Chondrocyte (in vitro differentiated cells): ENCODE data around the gene ITGB1BP1. TPM values are rescaled to one million over a fixed set of nuclear protein-coding genes. Genes with fewer than 3 reads are reported as not detected.
A peak's percentile ranks its signal among the peaks of the same experiment; 100 is the strongest.

Source experiments
- DNase-seq: peaks from one replicate; pipeline ENCODE4 v3.0.0; 2021; ENCODE audit warnings: mixed read lengths, low spot score
- H3K27ac Mint-ChIP-seq: one replicate; pipeline ENCODE4 v1.8.0; 2021; ENCODE audit warnings: mild to moderate bottlenecking, moderate library complexity, mixed read lengths; ENCODE audit not compliant: unreplicated experiment
- H3K27me3 Mint-ChIP-seq: 2 replicates; pipeline ENCODE4 v1.8.0; 2021; ENCODE audit warnings: low read depth, mixed read lengths
- H3K36me3 Mint-ChIP-seq: 2 replicates; pipeline ENCODE4 v1.8.0; 2021; ENCODE audit warnings: low read depth, mixed read lengths
- H3K4me1 Mint-ChIP-seq: 2 replicates; pipeline ENCODE4 v1.8.0; 2021; ENCODE audit warnings: low read depth, mild to moderate bottlenecking, mixed read lengths
- H3K4me3 Mint-ChIP-seq: one replicate; pipeline ENCODE4 v1.8.0; 2021; ENCODE audit warnings: mild to moderate bottlenecking, moderate library complexity, mixed read lengths; ENCODE audit not compliant: unreplicated experiment
- H3K9me3 Mint-ChIP-seq: 2 replicates; pipeline ENCODE4 v1.8.0; 2021; ENCODE audit warnings: low read depth, mixed read lengths
- total RNA-seq: library from RNA; stranded (reverse); gene quantifications from 3 replicates; pipeline ENCODE4 v1.2.1, GENCODE V29; 2021
- TF ChIP-seq, protein P1 (sequence below): fragments of 200-600 bp; sonication (generic); IDR thresholded peaks from 2 replicates; pipeline ENCODE4 v1.5.0; 2021; ENCODE audit warnings: antibody characterized with exemption, mild to moderate bottlenecking, moderate library complexity

Gene ITGB1BP1
- total RNA-seq, 1 donor from 2014 or later, result 117 TPM

DNA sequence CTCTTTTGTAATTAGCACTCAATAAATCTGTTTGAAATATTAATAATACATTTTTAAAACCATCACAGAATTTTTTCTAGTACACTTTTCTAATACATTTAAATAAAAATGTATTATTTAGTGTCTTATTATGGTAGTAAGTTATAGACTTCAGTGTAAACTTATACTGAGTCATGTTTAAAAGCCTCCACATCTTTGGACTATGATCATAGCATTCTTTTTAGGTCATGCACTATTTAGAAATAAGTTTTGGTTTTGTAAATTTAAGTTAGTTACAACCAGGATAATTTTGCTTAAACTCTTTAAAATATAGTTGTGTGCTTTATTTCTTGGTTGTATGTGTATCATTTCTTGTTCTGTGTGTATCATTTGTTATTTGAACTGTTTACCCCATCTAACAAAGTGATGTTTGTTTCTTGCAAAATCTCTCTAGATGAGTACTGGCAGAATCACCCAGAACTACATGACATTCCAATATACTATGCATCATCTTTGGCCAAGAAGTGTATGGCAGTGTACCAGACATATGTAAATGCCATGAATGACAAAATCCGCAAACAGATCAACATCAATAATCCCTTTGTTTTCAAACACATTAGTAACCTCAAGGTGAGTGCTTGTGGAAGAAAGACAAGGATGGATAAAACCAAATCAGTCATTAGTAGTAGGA, 16.9 kb upstream of the ITGB1BP1 start:
- Mint-ChIP-seq H3K4me1 (no peaks in the 10 kb centered on the region), H3K4me3 (no peak overlapping the region), H3K9me3 (no peaks in the 10 kb centered on the region), H3K27ac (no peak overlapping the region), H3K36me3 (peaks cover 41% of the 10 kb centered on the region), H3K27me3 (no peaks in the 10 kb centered on the region)
- no peak for DNase-seq
- TF ChIP-seq, protein P1, sequence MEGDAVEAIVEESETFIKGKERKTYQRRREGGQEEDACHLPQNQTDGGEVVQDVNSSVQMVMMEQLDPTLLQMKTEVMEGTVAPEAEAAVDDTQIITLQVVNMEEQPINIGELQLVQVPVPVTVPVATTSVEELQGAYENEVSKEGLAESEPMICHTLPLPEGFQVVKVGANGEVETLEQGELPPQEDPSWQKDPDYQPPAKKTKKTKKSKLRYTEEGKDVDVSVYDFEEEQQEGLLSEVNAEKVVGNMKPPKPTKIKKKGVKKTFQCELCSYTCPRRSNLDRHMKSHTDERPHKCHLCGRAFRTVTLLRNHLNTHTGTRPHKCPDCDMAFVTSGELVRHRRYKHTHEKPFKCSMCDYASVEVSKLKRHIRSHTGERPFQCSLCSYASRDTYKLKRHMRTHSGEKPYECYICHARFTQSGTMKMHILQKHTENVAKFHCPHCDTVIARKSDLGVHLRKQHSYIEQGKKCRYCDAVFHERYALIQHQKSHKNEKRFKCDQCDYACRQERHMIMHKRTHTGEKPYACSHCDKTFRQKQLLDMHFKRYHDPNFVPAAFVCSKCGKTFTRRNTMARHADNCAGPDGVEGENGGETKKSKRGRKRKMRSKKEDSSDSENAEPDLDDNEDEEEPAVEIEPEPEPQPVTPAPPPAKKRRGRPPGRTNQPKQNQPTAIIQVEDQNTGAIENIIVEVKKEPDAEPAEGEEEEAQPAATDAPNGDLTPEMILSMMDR, result no peak

DNA sequence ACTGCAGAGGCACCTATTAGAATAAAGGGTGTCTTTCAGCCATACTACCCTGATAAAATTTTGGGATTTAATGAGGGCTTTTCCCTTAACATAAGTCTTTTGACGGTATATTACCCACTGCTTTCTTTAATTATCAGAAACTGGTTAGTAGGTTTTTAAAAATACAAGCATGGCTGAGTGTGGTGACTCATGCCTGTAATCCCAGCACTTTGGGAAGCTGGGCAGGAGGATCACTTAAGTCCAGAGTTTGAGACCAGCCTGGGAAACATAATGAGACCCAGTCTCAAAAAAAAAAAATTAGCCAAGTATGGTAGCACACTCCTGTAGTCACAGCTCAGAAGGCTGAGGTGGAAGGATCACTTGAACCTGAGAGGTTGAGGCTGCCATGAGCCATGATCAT, 16.2 kb upstream of the ITGB1BP1 start:
- TF ChIP-seq, protein P1, result no peak
- Mint-ChIP-seq H3K36me3 (peaks cover 43% of the 10 kb centered on the region), H3K27ac (no peak overlapping the region), H3K9me3 (no peaks in the 10 kb centered on the region), H3K4me3 (no peak overlapping the region), H3K4me1 (peaks cover under 1% of the 10 kb centered on the region), H3K27me3 (no peaks in the 10 kb centered on the region)
- DNase-seq, result no peak

DNA sequence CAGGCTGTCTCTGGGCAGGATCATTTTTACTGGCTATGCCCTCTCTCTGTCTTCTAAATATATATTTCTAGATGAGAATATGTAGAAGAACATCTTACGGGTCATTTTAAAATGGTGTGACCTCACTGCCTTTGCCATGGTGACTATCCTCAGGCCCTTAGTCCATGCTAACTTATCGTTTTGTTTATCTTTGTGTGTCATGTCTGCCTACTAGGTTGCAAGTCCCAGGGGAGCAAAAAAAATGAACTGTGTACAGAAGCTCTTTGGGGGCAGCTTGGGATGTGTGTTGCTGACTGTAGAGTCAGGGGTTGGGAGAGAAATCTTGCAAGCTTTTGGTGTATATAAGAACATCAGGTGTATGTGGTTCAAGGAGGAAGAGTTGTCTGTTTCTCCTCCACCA, 11.2 kb upstream of the ITGB1BP1 start:
- DNase-seq, result no peak
- TF ChIP-seq, protein P1, result no peak
- H3K27ac Mint-ChIP-seq, result no peak overlapping the region
- H3K4me3 Mint-ChIP-seq, result no peak overlapping the region
- H3K27me3 Mint-ChIP-seq, result no peaks in the 10 kb centered on the region
- H3K4me1 Mint-ChIP-seq, result peaks cover 12% of the 10 kb centered on the region
- H3K36me3 Mint-ChIP-seq, result peaks cover 28% of the 10 kb centered on the region
- H3K9me3 Mint-ChIP-seq, result no peaks in the 10 kb centered on the region

DNA sequence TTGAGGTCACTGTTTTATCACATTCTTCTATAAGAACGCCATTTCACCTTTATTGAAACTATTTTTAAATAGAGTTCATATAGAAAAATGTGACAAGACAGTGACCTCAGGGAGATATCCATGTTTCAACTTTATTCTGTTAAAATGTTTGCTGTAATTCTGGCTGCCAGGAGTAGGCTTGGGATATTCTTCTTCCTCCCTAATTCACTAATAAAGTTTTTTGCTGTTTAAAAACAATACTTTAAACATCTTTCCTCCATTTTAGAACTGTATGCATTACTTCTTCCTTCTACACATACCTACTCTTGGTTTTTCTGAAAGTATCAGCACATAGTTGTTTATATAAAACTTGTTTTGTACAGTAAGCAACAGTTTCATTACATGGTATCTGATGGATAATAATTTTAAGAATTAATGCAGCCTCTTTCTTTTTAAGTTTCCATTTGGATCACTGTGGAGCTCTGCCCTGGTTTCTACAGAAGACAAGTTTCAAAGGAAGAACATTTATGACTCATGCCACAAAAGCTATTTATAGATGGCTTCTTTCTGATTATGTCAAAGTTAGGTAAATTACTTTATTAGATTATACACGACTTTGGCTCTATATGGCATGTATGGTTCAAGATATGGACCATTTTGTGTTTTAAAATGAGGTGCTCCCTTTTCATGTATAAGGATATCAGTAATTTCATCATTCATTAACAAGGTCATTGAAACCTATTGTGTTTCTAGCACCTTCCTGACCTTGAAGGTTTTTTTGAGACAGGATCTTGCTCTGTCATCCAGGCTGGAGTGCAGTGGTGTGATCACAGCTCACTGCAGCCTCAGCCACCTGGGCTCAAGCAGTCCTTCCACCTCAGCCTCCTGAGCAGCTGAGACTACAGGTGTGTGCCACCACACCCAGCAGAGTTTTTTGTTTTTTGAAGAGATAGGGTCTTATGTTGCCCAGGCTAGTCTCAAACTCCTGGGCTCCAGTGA, 7.3 kb upstream of the ITGB1BP1 start:
- H3K9me3 Mint-ChIP-seq, result no peaks in the 10 kb centered on the region
- DNase-seq, result no peak
- H3K27me3 Mint-ChIP-seq, result no peaks in the 10 kb centered on the region
- peaks cover 12% of the 10 kb centered on the region for H3K4me1 Mint-ChIP-seq
- no peak overlapping the region for H3K4me3 Mint-ChIP-seq
- peaks cover 9% of the 10 kb centered on the region for H3K36me3 Mint-ChIP-seq
- H3K27ac Mint-ChIP-seq, result peak overlapping the region; percentile 59
- TF ChIP-seq, protein P1, result no peak

DNA sequence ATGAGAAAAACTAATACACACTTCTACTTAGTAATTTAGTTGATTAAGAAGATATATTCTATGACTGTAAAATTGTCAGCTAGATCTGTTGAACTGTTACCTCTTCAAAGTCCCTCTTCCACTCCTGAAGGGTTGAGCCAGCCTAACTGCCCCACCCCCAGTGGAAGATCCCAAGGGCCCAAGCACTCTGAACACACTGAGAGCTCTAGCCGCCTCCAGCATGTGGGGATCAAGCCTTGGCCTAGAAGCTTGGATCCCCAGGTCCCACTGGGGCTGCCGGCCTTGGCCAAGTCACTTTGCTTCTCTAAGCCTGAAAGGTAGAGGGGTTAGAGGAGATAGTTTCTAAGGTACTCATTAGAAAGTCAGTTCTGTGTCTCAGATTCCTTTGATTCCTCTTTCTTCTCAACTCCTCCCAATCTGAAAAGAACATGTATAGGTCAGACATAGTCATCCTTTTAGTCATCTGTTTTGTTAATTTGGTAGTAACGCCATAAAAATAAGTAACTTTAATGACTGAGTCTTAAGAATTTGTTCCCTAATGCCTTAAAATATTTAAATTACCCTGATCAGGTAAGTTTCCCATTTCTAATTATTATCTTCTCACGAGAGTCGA, 5.7 kb upstream of the ITGB1BP1 start:
- TF ChIP-seq, protein P1, result no peak
- Mint-ChIP-seq H3K36me3 (peaks cover 6% of the 10 kb centered on the region), H3K27ac (no peak overlapping the region), H3K4me3 (no peak overlapping the region), H3K27me3 (no peaks in the 10 kb centered on the region), H3K9me3 (no peaks in the 10 kb centered on the region), H3K4me1 (peaks cover 8% of the 10 kb centered on the region)
- no peak for DNase-seq
